ENCODE data around the gene PIK3C2A. TPM values are rescaled to one million over a fixed set of nuclear protein-coding genes. Genes with fewer than 3 reads are reported as not detected.

The PIK3C2A gene
- total RNA-seq, 2 experiments from 2014 or later, result 23.7 to 24.9 TPM

- Mint-ChIP-seq H3K4me1 (peaks cover 29% of the 10 kb centered on the region), H3K9me3 (no peaks in the 10 kb centered on the region), H3K4me3 (peak overlapping the region; percentile 99), H3K27ac (peak overlapping the region; percentile 90), H3K27me3 (no peaks in the 10 kb centered on the region), H3K36me3 (ENCODE audit: low read depth) (peaks cover 2% of the 10 kb centered on the region)
- peak; percentile 52 for DNase-seq
- ChIA-PET POLR2A (interaction anchor here (0.6 to 2.2 kb wide), 9 partner anchors 14 to 805 kb away, joined by 3 to 38 read pairs (median 6); partner anchors contain the start of genes C11orf58, NUCB2 and RPS13), CTCF (interaction anchor here (0.6 to 1.9 kb wide), 5 partner anchors 13 to 143 kb away, joined by 3 to 9 read pairs (median 3); partner anchors contain the start of gene RPS13)
Observed at GRCh38 chr11:17208257-17208999, 642 bp upstream of the PIK3C2A start.

GRCh38 chr11:17206463-17206862, 1.3 kb downstream of the PIK3C2A start:
- peaks cover 32% of the 10 kb centered on the region for H3K4me1 Mint-ChIP-seq
- no peak for DNase-seq
- no peaks in the 10 kb centered on the region for H3K27me3 Mint-ChIP-seq
- H3K27ac Mint-ChIP-seq, result peak overlapping the region; percentile 27
- H3K36me3 Mint-ChIP-seq (ENCODE audit: low read depth), result peaks cover 4% of the 10 kb centered on the region
- no peaks in the 10 kb centered on the region for H3K9me3 Mint-ChIP-seq
- H3K4me3 Mint-ChIP-seq, result peak overlapping the region; percentile 99
- ChIA-PET POLR2A (interaction anchor here (1.9 to 2.2 kb wide), 3 partner anchors 70 to 468 kb away, joined by 8 to 38 read pairs (median 14); partner anchors contain the start of genes C11orf58, NUCB2 and RPS13), CTCF (interaction anchor here (1.9 kb wide), 1 partner anchor 128 kb away, joined by 9 read pairs; the partner anchor contains the start of gene RPS13)

- H3K27ac Mint-ChIP-seq, result no peak overlapping the region
- H3K9me3 Mint-ChIP-seq, result no peaks in the 10 kb centered on the region
- H3K4me3 Mint-ChIP-seq, result no peak overlapping the region
- H3K36me3 Mint-ChIP-seq (ENCODE audit: low read depth), result peaks cover 5% of the 10 kb centered on the region
- DNase-seq, result no peak
- no peaks in the 10 kb centered on the region for H3K27me3 Mint-ChIP-seq
- ChIA-PET POLR2A (no interaction called here), CTCF (no interaction called here)
- peaks cover 2% of the 10 kb centered on the region for H3K4me1 Mint-ChIP-seq
Observed at GRCh38 chr11:17197431-17197898, 10.3 kb downstream of the PIK3C2A start.

- Mint-ChIP-seq H3K27me3 (no peaks in the 10 kb centered on the region), H3K4me1 (no peaks in the 10 kb centered on the region), H3K27ac (no peak overlapping the region), H3K9me3 (no peaks in the 10 kb centered on the region), H3K4me3 (no peak overlapping the region), H3K36me3 (ENCODE audit: low read depth) (peaks cover 8% of the 10 kb centered on the region)
- DNase-seq, result no peak
- POLR2A ChIA-PET, result no interaction called here
- CTCF ChIA-PET, result interaction anchor here (0.9 to 1.4 kb wide), 2 partner anchors 13 to 15 kb away, joined by 3 read pairs; no protein-coding TSS in a partner anchor
Observed at GRCh38 chr11:17188675-17189074, 19.1 kb downstream of the PIK3C2A start.

GRCh38 chr11:17186932-17187692, 20.7 kb downstream of the PIK3C2A start:
- Mint-ChIP-seq H3K4me1 (no peaks in the 10 kb centered on the region), H3K27ac (no peak overlapping the region), H3K36me3 (ENCODE audit: low read depth) (peaks cover 3% of the 10 kb centered on the region), H3K4me3 (no peak overlapping the region), H3K9me3 (no peaks in the 10 kb centered on the region), H3K27me3 (no peaks in the 10 kb centered on the region)
- no peak for DNase-seq
- CTCF ChIA-PET, result no interaction called here
- POLR2A ChIA-PET, result no interaction called here

- Mint-ChIP-seq H3K27me3 (no peaks in the 10 kb centered on the region), H3K9me3 (no peaks in the 10 kb centered on the region), H3K27ac (no peak overlapping the region), H3K36me3 (ENCODE audit: low read depth) (peaks cover 3% of the 10 kb centered on the region), H3K4me3 (no peak overlapping the region), H3K4me1 (no peaks in the 10 kb centered on the region)
- DNase-seq, result no peak
- POLR2A ChIA-PET, result no interaction called here
- CTCF ChIA-PET, result interaction anchor here (2.0 kb wide), 1 partner anchor 10 kb away, joined by 5 read pairs; no protein-coding TSS in a partner anchor
Observed at GRCh38 chr11:17185938-17186337, 21.8 kb downstream of the PIK3C2A start.

GRCh38 chr11:17184882-17185587, 22.8 kb downstream of the PIK3C2A start:
- H3K27me3 Mint-ChIP-seq, result no peaks in the 10 kb centered on the region
- no peaks in the 10 kb centered on the region for H3K4me1 Mint-ChIP-seq
- no peak for DNase-seq
- H3K9me3 Mint-ChIP-seq, result no peaks in the 10 kb centered on the region
- H3K27ac Mint-ChIP-seq, result no peak overlapping the region
- H3K4me3 Mint-ChIP-seq, result no peak overlapping the region
- H3K36me3 Mint-ChIP-seq (ENCODE audit: low read depth), result no peaks in the 10 kb centered on the region
- ChIA-PET CTCF (interaction anchor here (2.0 kb wide), 1 partner anchor 11 kb away, joined by 5 read pairs; no protein-coding TSS in a partner anchor), POLR2A (no interaction called here)

GRCh38 chr11:17183836-17184235, 23.9 kb downstream of the PIK3C2A start:
- Mint-ChIP-seq H3K4me1 (no peaks in the 10 kb centered on the region), H3K36me3 (ENCODE audit: low read depth) (no peaks in the 10 kb centered on the region), H3K4me3 (no peak overlapping the region), H3K9me3 (no peaks in the 10 kb centered on the region), H3K27me3 (no peaks in the 10 kb centered on the region), H3K27ac (no peak overlapping the region)
- no peak for DNase-seq
- POLR2A ChIA-PET, result no interaction called here
- CTCF ChIA-PET, result interaction anchor here (2.0 kb wide), 1 partner anchor 12 kb away, joined by 5 read pairs; no protein-coding TSS in a partner anchor

GRCh38 chr11:17179970-17180369, 27.8 kb downstream of the PIK3C2A start:
- no peak overlapping the region for H3K27ac Mint-ChIP-seq
- no peaks in the 10 kb centered on the region for H3K9me3 Mint-ChIP-seq
- H3K4me3 Mint-ChIP-seq, result no peak overlapping the region
- DNase-seq, result no peak
- no peaks in the 10 kb centered on the region for H3K4me1 Mint-ChIP-seq
- ChIA-PET CTCF (no interaction called here), POLR2A (no interaction called here)
- no peaks in the 10 kb centered on the region for H3K36me3 Mint-ChIP-seq (ENCODE audit: low read depth)
- no peaks in the 10 kb centered on the region for H3K27me3 Mint-ChIP-seq

GRCh38 chr11:17173332-17173731, 34.5 kb downstream of the PIK3C2A start:
- no peaks in the 10 kb centered on the region for H3K9me3 Mint-ChIP-seq
- POLR2A ChIA-PET, result no interaction called here
- no peaks in the 10 kb centered on the region for H3K27me3 Mint-ChIP-seq
- no peak for DNase-seq
- H3K36me3 Mint-ChIP-seq (ENCODE audit: low read depth), result peaks cover 12% of the 10 kb centered on the region
- H3K4me1 Mint-ChIP-seq, result no peaks in the 10 kb centered on the region
- H3K27ac Mint-ChIP-seq, result no peak overlapping the region
- H3K4me3 Mint-ChIP-seq, result no peak overlapping the region
- CTCF ChIA-PET, result interaction anchor here (1.2 kb wide), 1 partner anchor 353 kb away, joined by 4 read pairs; no protein-coding TSS in a partner anchor

GRCh38 chr11:17171916-17172315, 35.9 kb downstream of the PIK3C2A start:
- no peak overlapping the region for H3K27ac Mint-ChIP-seq
- ChIA-PET POLR2A (no interaction called here), CTCF (no interaction called here)
- DNase-seq, result no peak
- no peak overlapping the region for H3K4me3 Mint-ChIP-seq
- no peaks in the 10 kb centered on the region for H3K9me3 Mint-ChIP-seq
- H3K27me3 Mint-ChIP-seq, result no peaks in the 10 kb centered on the region
- peaks cover 16% of the 10 kb centered on the region for H3K36me3 Mint-ChIP-seq (ENCODE audit: low read depth)
- no peaks in the 10 kb centered on the region for H3K4me1 Mint-ChIP-seq

- H3K27ac Mint-ChIP-seq, result no peak overlapping the region
- CTCF ChIA-PET, result no interaction called here
- no peaks in the 10 kb centered on the region for H3K9me3 Mint-ChIP-seq
- DNase-seq, result no peak
- H3K36me3 Mint-ChIP-seq (ENCODE audit: low read depth), result peaks cover 16% of the 10 kb centered on the region
- H3K4me3 Mint-ChIP-seq, result no peak overlapping the region
- POLR2A ChIA-PET, result no interaction called here
- H3K4me1 Mint-ChIP-seq, result no peaks in the 10 kb centered on the region
- H3K27me3 Mint-ChIP-seq, result no peaks in the 10 kb centered on the region
Observed at GRCh38 chr11:17171343-17171742, 36.4 kb downstream of the PIK3C2A start.

- Mint-ChIP-seq H3K27me3 (no peaks in the 10 kb centered on the region), H3K9me3 (no peaks in the 10 kb centered on the region), H3K36me3 (ENCODE audit: low read depth) (peaks cover 16% of the 10 kb centered on the region), H3K4me3 (no peak overlapping the region), H3K27ac (no peak overlapping the region), H3K4me1 (peaks cover 5% of the 10 kb centered on the region)
- ChIA-PET CTCF (no interaction called here), POLR2A (no interaction called here)
- DNase-seq, result no peak
Observed at GRCh38 chr11:17169876-17170275, 37.9 kb downstream of the PIK3C2A start.

Measured in activated CD4-positive, alpha-beta memory T cell treated with anti-CD3 and anti-CD28 coated beads, Interleukin-2, amount 10 ng/mL, durations not matched to agents 7 days and 5 days (primary cell).